ENCODE measurements around the gene TRIM41. TPM values are rescaled to one million over a fixed set of nuclear protein-coding genes. Genes with fewer than 3 reads are reported as not detected.
A peak's percentile ranks its signal among the peaks of the same experiment; 100 is the strongest.

TRIM41 gene
- total RNA-seq, 4 donors from 2014 or later = 17.9 to 23.9 (median 18.7) TPM

- WGBS, 2 donors (ENCODE audit: low coverage in 1 of 2) = 36 to 44% methylated on average over 22 to 44 of the region's 44 CpGs
- no peak for DNase-seq
- no peaks in the 10 kb centered on the region for H3K9me3 ChIP-seq
- peak overlapping the region in 3 of 4 donors; percentile 19 to 51 (median 39) for H3K4me3 ChIP-seq
- H3K27me3 ChIP-seq = no peaks in the 10 kb centered on the region
- TF ChIP-seq POLR2A (IDR thresholded peaks at IDR 0.05) = no peak
- peaks cover 0 to 27% (median 23%) of the 10 kb centered on the region in 4 donors for H3K4me1 ChIP-seq
- peak overlapping the region in 3 of 4 donors; percentile 71 to 81 (median 78) for H3K27ac ChIP-seq
- in situ Hi-C loops (cut with MboI; ENCODE audit: low pct_ligation_motif_present in 1 of 4, low pct_unique_long_range_greater_than_20kb in 1 of 4, low sequenced_read_pairs in 3 of 4) = no loop called here
- intact Hi-C loops (cut with DNase I; ENCODE audit: low total_unique reads) = no loop called here
- no peaks in the 10 kb centered on the region for H3K36me3 ChIP-seq
These were observed 6.8 kb upstream of the TRIM41 start for GRCh38 chr5:181215997-181216989.

GRCh38 chr5:181217111-181217802, 5.8 kb upstream of the TRIM41 start:
- intact Hi-C loops (cut with DNase I; ENCODE audit: low total_unique reads) = no loop called here
- Histone ChIP-seq H3K4me1 (peaks cover 0 to 31% (median 23%) of the 10 kb centered on the region in 4 donors), H3K9me3 (no peaks in the 10 kb centered on the region), H3K27ac (peak overlapping the region; percentile 71 to 81 (median 75)), H3K36me3 (no peaks in the 10 kb centered on the region), H3K27me3 (no peaks in the 10 kb centered on the region), H3K4me3 (peak overlapping the region; percentile 19 to 51 (median 29))
- TF ChIP-seq POLR2A (IDR thresholded peaks at IDR 0.05) (no peak), CTCF (IDR thresholded peaks at IDR 0.05) (no peak), EP300 (IDR thresholded peaks at IDR 0.05; ENCODE audit: low read depth) (no peak), POLR2AphosphoS5 (IDR thresholded peaks at IDR 0.05) (no peak)
- in situ Hi-C loops (cut with MboI; ENCODE audit: low pct_ligation_motif_present in 1 of 4, low pct_unique_long_range_greater_than_20kb in 1 of 4, low sequenced_read_pairs in 3 of 4) = no loop called here
- DNase-seq = peak; percentile 55
- 2% methylated on average over 37 of the region's 46 CpGs; no CpG with 5 or more reads in 1 of the 2 donors for WGBS, 2 donors (ENCODE audit: low coverage in 1 of 2)

- 0 to 3% methylated on average over 2 to 13 of the region's 13 CpGs for WGBS, 2 donors (ENCODE audit: low coverage in 1 of 2)
- no peaks in the 10 kb centered on the region for H3K36me3 ChIP-seq
- in situ Hi-C loops (cut with MboI; ENCODE audit: low pct_ligation_motif_present in 1 of 4, low pct_unique_long_range_greater_than_20kb in 1 of 4, low sequenced_read_pairs in 3 of 4) = no loop called here
- peak overlapping the region in 3 of 4 donors; percentile 19 to 51 (median 39) for H3K4me3 ChIP-seq
- H3K27me3 ChIP-seq = no peaks in the 10 kb centered on the region
- DNase-seq = peak; percentile 51
- intact Hi-C loops (cut with DNase I; ENCODE audit: low total_unique reads) = no loop called here
- H3K4me1 ChIP-seq = peaks cover 0 to 31% (median 23%) of the 10 kb centered on the region in 4 donors
- peak overlapping the region; percentile 71 to 81 (median 75) for H3K27ac ChIP-seq
- TF ChIP-seq CTCF (IDR thresholded peaks at IDR 0.05) (no peak), POLR2A (IDR thresholded peaks at IDR 0.05) (no peak), EP300 (IDR thresholded peaks at IDR 0.05; ENCODE audit: low read depth) (no peak), POLR2AphosphoS5 (IDR thresholded peaks at IDR 0.05) (no peak)
- H3K9me3 ChIP-seq = no peaks in the 10 kb centered on the region
These were observed 5.3 kb upstream of the TRIM41 start for GRCh38 chr5:181217803-181218062.

GRCh38 chr5:181218795-181219124, 4.3 kb upstream of the TRIM41 start:
- Histone ChIP-seq H3K36me3 (no peaks in the 10 kb centered on the region), H3K4me3 (peak overlapping the region in 3 of 4 donors; percentile 19 to 51 (median 39)), H3K27ac (peak overlapping the region; percentile 71 to 81 (median 75)), H3K9me3 (no peaks in the 10 kb centered on the region), H3K4me1 (peaks cover 0 to 31% (median 24%) of the 10 kb centered on the region in 4 donors), H3K27me3 (no peaks in the 10 kb centered on the region)
- in situ Hi-C loops (cut with MboI; ENCODE audit: low pct_ligation_motif_present in 1 of 4, low pct_unique_long_range_greater_than_20kb in 1 of 4, low sequenced_read_pairs in 3 of 4) (no loop called here), intact Hi-C loops (cut with DNase I; ENCODE audit: low total_unique reads) (no loop called here)
- 32 to 39% methylated on average over 6 to 10 of the region's 10 CpGs for WGBS, 2 donors (ENCODE audit: low coverage in 1 of 2)
- no peak for DNase-seq
- TF ChIP-seq POLR2A (IDR thresholded peaks at IDR 0.05) = no peak

Measured in transverse colon (tissue), 4 donors.